ENCODE results near the gene NHLH2. TPM values are rescaled to one million over a fixed set of nuclear protein-coding genes. Genes with fewer than 3 reads are reported as not detected.

NHLH2 gene
- total RNA-seq = not detected

DNA sequence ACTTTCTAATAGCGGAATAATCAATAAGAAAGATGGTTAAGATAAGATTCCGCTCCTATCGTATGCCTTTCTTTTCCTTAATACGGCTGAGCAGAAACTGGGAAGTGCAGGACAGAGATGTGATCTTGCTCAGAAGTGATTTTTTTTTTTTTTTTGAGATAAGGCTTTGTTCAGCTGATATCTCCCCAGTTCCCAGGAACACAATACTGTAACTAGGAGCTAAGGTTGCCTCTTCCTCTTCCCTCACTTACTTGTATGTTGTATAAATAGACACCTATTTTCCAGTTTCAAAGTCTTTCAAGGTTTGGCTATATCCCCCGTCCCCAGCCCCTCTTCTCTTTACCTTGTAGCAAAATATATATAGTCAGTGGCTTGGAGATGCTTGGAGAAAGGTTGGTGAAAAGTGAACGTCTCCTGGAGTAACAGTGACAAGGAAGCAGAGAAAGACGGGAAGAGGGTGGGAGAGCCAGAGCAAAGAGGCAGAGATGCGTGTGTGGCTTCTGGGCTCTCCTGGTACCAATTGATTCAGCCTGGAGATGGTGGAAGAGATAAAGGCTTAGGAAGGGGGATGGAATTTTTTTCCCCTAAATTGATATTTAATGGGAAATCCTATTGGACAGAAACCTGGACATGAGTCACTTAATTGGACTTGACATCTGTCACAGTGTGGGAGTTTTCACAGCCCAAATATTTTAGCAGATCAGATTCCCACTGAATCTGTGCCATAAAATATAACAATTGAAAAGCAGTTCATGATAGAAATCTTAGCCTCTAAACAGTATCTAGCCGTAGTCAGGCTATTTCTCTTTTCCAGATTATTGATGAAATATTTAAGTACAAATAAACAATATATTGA is at the start of gene NHLH2:
Gene NHLH2, minus strand, starts transcription at position 522 of the 856 bp plus-strand sequence. CDS start 2,754 bp downstream, outside the sequence.
- TF ChIP-seq, protein P1, sequence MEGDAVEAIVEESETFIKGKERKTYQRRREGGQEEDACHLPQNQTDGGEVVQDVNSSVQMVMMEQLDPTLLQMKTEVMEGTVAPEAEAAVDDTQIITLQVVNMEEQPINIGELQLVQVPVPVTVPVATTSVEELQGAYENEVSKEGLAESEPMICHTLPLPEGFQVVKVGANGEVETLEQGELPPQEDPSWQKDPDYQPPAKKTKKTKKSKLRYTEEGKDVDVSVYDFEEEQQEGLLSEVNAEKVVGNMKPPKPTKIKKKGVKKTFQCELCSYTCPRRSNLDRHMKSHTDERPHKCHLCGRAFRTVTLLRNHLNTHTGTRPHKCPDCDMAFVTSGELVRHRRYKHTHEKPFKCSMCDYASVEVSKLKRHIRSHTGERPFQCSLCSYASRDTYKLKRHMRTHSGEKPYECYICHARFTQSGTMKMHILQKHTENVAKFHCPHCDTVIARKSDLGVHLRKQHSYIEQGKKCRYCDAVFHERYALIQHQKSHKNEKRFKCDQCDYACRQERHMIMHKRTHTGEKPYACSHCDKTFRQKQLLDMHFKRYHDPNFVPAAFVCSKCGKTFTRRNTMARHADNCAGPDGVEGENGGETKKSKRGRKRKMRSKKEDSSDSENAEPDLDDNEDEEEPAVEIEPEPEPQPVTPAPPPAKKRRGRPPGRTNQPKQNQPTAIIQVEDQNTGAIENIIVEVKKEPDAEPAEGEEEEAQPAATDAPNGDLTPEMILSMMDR (IDR thresholded peaks at IDR 0.05; ENCODE audit: low read depth) = no peak

DNA sequence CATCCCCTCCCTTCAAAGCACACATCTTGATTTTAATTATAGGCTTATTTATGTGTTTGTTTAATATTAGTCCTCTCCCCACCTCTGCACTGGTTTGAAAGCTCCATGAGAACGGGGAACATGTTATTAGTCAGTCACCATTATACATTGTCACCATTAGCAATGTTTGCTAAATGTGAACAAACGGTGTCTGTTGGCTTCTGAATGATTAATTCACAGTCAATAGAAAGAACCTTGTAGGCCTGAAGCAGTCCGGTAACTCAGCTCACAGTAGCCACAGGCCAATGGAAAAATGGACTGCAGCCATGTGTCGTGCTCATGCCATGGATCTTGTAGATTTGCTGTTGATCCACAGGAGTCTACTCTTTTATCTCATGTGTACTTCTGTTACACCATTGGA is 49.7 kb upstream of the NHLH2 start:
- TF ChIP-seq, protein P1 (IDR thresholded peaks at IDR 0.05; ENCODE audit: low read depth) = no peak

DNA sequence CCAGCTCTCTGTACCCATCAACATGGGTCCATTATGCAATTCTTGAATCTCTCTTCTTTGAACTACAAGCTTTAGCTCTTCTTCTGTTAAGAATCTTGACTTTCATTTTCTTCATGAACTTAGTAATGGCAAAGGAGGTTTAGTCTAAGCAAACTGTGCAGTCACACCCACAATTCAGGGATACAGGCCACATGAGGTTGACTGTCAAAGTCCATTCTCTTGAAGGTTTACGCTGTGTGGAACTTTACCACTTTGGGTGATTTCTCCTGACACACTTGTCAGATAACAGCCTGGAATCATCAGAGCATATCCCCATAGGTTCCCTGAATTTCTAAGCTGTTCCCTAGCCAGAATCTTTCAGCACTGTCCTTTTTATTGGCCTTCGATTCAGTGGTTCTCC is 48.0 kb upstream of the NHLH2 start:
- TF ChIP-seq, protein P1 (IDR thresholded peaks at IDR 0.05; ENCODE audit: low read depth) = no peak

DNA sequence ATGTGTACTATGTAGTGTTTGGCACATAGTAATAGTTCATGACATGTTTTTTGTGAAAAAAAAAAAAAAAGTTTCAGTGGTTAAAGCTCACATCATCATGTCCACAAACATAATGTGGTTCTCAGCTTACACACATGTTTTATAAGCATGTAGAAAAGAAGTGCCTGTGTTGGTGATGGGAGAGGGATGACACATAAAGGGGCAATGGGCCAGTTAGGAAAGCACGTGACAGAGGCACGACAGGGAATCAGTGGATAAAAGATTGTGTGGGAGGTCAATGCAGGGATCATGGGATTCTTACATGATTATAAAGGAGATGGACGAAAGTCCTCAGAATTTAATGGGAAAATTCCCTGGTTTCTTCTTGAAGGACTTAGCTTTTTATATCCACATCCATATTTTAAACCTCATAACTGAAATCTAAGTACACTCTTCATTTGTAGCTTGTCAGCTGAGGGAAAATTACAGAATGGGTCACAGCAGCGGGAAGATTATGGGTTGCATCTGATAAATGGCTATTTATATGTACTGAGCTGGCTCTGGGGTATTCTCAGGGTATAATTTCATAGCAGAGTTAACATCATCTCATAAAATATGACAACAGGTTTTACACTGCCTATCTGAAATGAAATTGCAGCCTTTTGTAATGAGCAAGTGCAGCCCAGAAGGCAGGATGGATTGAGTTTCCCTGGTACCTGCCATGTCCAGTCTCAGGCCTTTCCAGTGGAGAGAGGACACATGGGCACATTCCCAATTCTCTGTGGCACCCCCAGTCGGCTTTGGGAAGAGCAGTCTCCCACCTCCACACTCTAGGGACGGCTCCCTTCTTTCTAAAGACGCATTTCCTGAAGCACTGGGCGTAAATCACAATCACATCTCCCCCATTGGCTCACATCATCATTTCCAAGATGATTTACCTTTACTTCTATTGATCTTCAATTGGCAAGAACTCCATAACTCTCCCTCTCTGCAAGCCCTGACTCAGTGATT is 42.3 kb upstream of the NHLH2 start:
- TF ChIP-seq, protein P1 (IDR thresholded peaks at IDR 0.05; ENCODE audit: low read depth) = no peak

DNA sequence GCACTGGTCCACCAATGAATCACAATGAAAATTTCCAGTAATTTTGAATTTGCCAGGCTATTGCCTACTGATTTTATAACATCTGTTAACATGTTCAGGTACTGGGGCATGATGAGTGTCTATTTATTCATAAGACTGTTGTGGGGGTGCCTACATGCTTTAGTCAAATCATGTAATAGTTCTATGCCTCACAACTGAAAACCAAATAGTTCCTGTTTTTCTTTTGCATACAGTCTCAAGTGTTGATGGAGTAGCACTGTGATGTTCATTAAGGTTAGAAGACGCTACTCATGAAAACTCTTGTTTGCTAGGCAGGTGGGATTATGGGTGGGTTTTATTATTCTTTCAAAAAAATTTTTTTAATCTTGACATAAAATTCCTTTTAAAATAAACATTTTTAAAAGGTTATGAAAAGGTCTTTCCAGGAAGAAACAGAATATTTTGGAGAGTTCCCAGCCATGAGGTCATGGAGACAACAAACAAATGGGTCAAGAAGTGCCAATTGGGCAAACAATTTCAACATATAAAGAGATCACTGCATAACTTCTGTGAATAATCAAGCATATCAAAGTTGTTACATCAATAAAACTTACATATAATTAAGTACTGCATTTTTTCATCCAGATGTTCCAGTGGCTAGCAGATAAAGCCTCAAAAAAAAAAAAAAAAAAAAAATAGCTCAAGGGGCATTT is 40.2 kb upstream of the NHLH2 start:
- TF ChIP-seq, protein P1 (IDR thresholded peaks at IDR 0.05; ENCODE audit: low read depth) = no peak

DNA sequence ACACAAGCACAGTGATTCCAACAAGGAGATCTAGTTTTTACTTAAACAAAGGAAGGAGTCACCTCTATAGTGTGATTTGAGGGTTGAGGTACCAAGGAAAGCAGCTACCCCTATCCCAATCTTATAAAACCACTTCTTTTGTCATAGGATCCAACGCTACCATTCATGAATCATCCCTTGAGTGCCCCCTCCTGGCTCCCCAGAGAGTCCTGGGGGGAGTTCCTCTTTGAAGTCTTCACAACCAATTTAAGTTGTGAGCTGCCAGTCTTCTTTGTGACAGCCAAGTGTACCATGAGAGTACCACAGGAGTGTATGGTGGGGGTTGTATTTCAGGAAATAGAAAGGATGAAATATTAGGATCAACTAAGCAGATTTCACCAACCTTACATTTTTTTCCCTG is 39.1 kb upstream of the NHLH2 start:
- TF ChIP-seq, protein P1 (IDR thresholded peaks at IDR 0.05; ENCODE audit: low read depth) = no peak

Data from subcutaneous adipose tissue (tissue), 4 donors.